MM.1S (cell line): Measurements from ENCODE around the gene UNC13A.

Experiments used
- CTCF ChIP-seq: fragments of 300-600 bp; sonication (generic); IDR thresholded peaks from 2 replicates; pipeline ENCODE4 v1.5.1; 2016; ENCODE audit warnings: antibody characterized with exemption, low read length, mixed read lengths
- EZH2 ChIP-seq: fragments of 300-600 bp; sonication (generic); optimal IDR thresholded peaks from 2 replicates; pipeline ENCODE3; 2017; ENCODE audit warnings: low read depth, mild to moderate bottlenecking, antibody characterized with exemption, low read length, mixed read lengths
- EZH2phosphoT487 ChIP-seq: fragments of 300-600 bp; sonication (generic); IDR thresholded peaks from 2 replicates; pipeline ENCODE4 v1.6.1; 2018; ENCODE audit warnings: antibody characterized with exemption, low read length

- no peak for TF ChIP-seq CTCF
- no peak for TF ChIP-seq EZH2
- no peak for TF ChIP-seq EZH2phosphoT487
Observed at GRCh38 chr19:17641846-17642245, 46.3 kb downstream of the UNC13A start.
